Naive B cell (primary cell): ENCODE measurements around the gene DNAJC1. TPM values are rescaled to one million over a fixed set of nuclear protein-coding genes. Genes with fewer than 3 reads are reported as not detected.
A peak's percentile ranks its signal among the peaks of the same experiment; 100 is the strongest.

ENCODE experiments used
- ATAC-seq, 2 donors: fragments of 150-1000 bp; cut with Tn5 transposase; 2 replicates each; pipeline ENCODE4 v1.10.0; 2021; ENCODE audit warnings: low read depth in 2 of 2, mild to moderate bottlenecking in 2 of 2, moderate library complexity in 2 of 2
- DNase-seq: peaks from one replicate; pipeline ENCODE4 v3.0.0; 2022
- H3K27ac Mint-ChIP-seq, 6 donors: one replicate each; pipeline ENCODE4 v1.8.0; 2020 to 2022; ENCODE audit warnings: mild to moderate bottlenecking in 6 of 6, mixed read lengths in 6 of 6, moderate library complexity in 5 of 6, inconsistent platforms in 2 of 6
- H3K27me3 Mint-ChIP-seq, 3 donors: one replicate each; pipeline ENCODE4 v1.8.0; 2021 to 2022; ENCODE audit warnings: mixed read lengths in 3 of 3, mild to moderate bottlenecking in 1 of 3
- H3K36me3 Mint-ChIP-seq, 2 donors: one replicate each; pipeline ENCODE4 v1.8.0; 2020 to 2022; ENCODE audit warnings: mixed read lengths in 2 of 2, inconsistent platforms in 1 of 2, mild to moderate bottlenecking in 1 of 2
- H3K4me1 Mint-ChIP-seq, 3 donors: one replicate each; pipeline ENCODE4 v1.8.0; 2020 to 2022; ENCODE audit warnings: mixed read lengths in 3 of 3, inconsistent platforms in 1 of 3, mild to moderate bottlenecking in 1 of 3, moderate library complexity in 1 of 3
- H3K4me3 Mint-ChIP-seq, 8 donors: one replicate each; pipeline ENCODE4 v1.8.0; 2020 to 2022; ENCODE audit warnings: mild to moderate bottlenecking in 8 of 8, mixed read lengths in 8 of 8, moderate library complexity in 8 of 8, inconsistent platforms in 2 of 8
- H3K9me3 Mint-ChIP-seq, 7 donors: one replicate each; pipeline ENCODE4 v1.8.0; 2020 to 2022; ENCODE audit warnings: mixed read lengths in 7 of 7, mild to moderate bottlenecking in 5 of 7, inconsistent platforms in 2 of 7, moderate library complexity in 1 of 7
- polyA plus RNA-seq, 6 donors: library from polyadenylated mRNA; unstranded; fragments of 300-500 nt; fragmentation: Illumina TruSeq; gene quantifications; one replicate each; pipeline ENCODE4 v1.2.3, GENCODE V29; 2021; ENCODE audit warnings: low read depth in 6 of 6

Gene DNAJC1
- polyA plus RNA-seq, 6 donors from 2014 or later = 9.1 to 19.5 (median 14.5) TPM

GRCh38 chr10:21935439-21936023, 68.0 kb downstream of the DNAJC1 start:
- Mint-ChIP-seq H3K9me3 (peaks cover 0 to 29% (median 17%) of the 10 kb centered on the region in 7 donors), H3K27ac (no peak overlapping the region), H3K4me1 (peaks cover 0 to 5% (median 0%) of the 10 kb centered on the region in 3 donors), H3K27me3 (no peaks in the 10 kb centered on the region), H3K36me3 (peaks cover 17% of the 10 kb centered on the region in 2 donors), H3K4me3 (no peak overlapping the region)
- no peak for DNase-seq
- ATAC-seq = no peak

GRCh38 chr10:21934307-21934706, 69.2 kb downstream of the DNAJC1 start:
- peaks cover 0 to 5% (median 0%) of the 10 kb centered on the region in 3 donors for H3K4me1 Mint-ChIP-seq
- peaks cover 15 to 17% of the 10 kb centered on the region in 2 donors for H3K36me3 Mint-ChIP-seq
- H3K27ac Mint-ChIP-seq = no peak overlapping the region
- no peak for ATAC-seq
- no peak for DNase-seq
- no peaks in the 10 kb centered on the region for H3K27me3 Mint-ChIP-seq
- peaks cover 0 to 29% (median 17%) of the 10 kb centered on the region in 7 donors for H3K9me3 Mint-ChIP-seq
- H3K4me3 Mint-ChIP-seq = no peak overlapping the region

- Mint-ChIP-seq H3K9me3 (peaks cover 0 to 2% (median 0%) of the 10 kb centered on the region in 7 donors), H3K4me3 (no peak overlapping the region), H3K4me1 (peaks cover 0 to 5% (median 0%) of the 10 kb centered on the region in 3 donors), H3K27me3 (no peaks in the 10 kb centered on the region), H3K36me3 (peaks cover 0 to 12% of the 10 kb centered on the region in 2 donors), H3K27ac (no peak overlapping the region)
- no peak for ATAC-seq
- no peak for DNase-seq
Measured at GRCh38 chr10:21929070-21929469, 74.5 kb downstream of the DNAJC1 start.

- H3K27me3 Mint-ChIP-seq = no peaks in the 10 kb centered on the region
- peak overlapping the region in 1 of 6 donors; percentile 66 for H3K27ac Mint-ChIP-seq
- H3K4me1 Mint-ChIP-seq = peaks cover 0 to 5% (median 0%) of the 10 kb centered on the region in 3 donors
- no peak for ATAC-seq
- no peak for DNase-seq
- peaks cover 0 to 2% (median 0%) of the 10 kb centered on the region in 7 donors for H3K9me3 Mint-ChIP-seq
- H3K4me3 Mint-ChIP-seq = no peak overlapping the region
- H3K36me3 Mint-ChIP-seq = peaks cover 0 to 12% of the 10 kb centered on the region in 2 donors
Measured at GRCh38 chr10:21927631-21928353, 75.7 kb downstream of the DNAJC1 start.

- no peak overlapping the region for H3K27ac Mint-ChIP-seq
- no peak for ATAC-seq
- H3K27me3 Mint-ChIP-seq = no peaks in the 10 kb centered on the region
- H3K4me1 Mint-ChIP-seq = peaks cover 0 to 5% (median 0%) of the 10 kb centered on the region in 3 donors
- H3K36me3 Mint-ChIP-seq = peaks cover 0 to 12% of the 10 kb centered on the region in 2 donors
- H3K4me3 Mint-ChIP-seq = no peak overlapping the region
- DNase-seq = no peak
- peaks cover 0 to 2% (median 0%) of the 10 kb centered on the region in 7 donors for H3K9me3 Mint-ChIP-seq
Measured at GRCh38 chr10:21926949-21927348, 76.6 kb downstream of the DNAJC1 start.

- Mint-ChIP-seq H3K9me3 (peaks cover 0 to 2% (median 0%) of the 10 kb centered on the region in 7 donors), H3K4me3 (no peak overlapping the region), H3K27ac (no peak overlapping the region), H3K4me1 (peaks cover 0 to 5% (median 0%) of the 10 kb centered on the region in 3 donors), H3K36me3 (peaks cover 0 to 12% of the 10 kb centered on the region in 2 donors), H3K27me3 (no peaks in the 10 kb centered on the region)
- DNase-seq (no peak), ATAC-seq (no peak)
Measured at GRCh38 chr10:21926358-21926925, 77.1 kb downstream of the DNAJC1 start.

- H3K27me3 Mint-ChIP-seq = no peaks in the 10 kb centered on the region
- no peak overlapping the region for H3K4me3 Mint-ChIP-seq
- DNase-seq (no peak), ATAC-seq (no peak)
- H3K9me3 Mint-ChIP-seq = peaks cover 0 to under 1% (median 0%) of the 10 kb centered on the region in 7 donors
- H3K4me1 Mint-ChIP-seq = peaks cover 0 to 1% (median 0%) of the 10 kb centered on the region in 3 donors
- H3K36me3 Mint-ChIP-seq = peaks cover 0 to 12% of the 10 kb centered on the region in 2 donors
- H3K27ac Mint-ChIP-seq = no peak overlapping the region
Measured at GRCh38 chr10:21925851-21926250, 77.7 kb downstream of the DNAJC1 start.

GRCh38 chr10:21924511-21924910, 79.0 kb downstream of the DNAJC1 start:
- ATAC-seq = no peak
- H3K4me1 Mint-ChIP-seq = peaks cover 3 to 4% (median 4%) of the 10 kb centered on the region in 3 donors
- no peak for DNase-seq
- no peaks in the 10 kb centered on the region for H3K9me3 Mint-ChIP-seq
- no peak overlapping the region for H3K4me3 Mint-ChIP-seq
- H3K36me3 Mint-ChIP-seq = peaks cover 0 to 12% of the 10 kb centered on the region in 2 donors
- no peak overlapping the region for H3K27ac Mint-ChIP-seq
- no peaks in the 10 kb centered on the region for H3K27me3 Mint-ChIP-seq

GRCh38 chr10:21920633-21921032, 82.9 kb downstream of the DNAJC1 start:
- ATAC-seq (no peak), DNase-seq (no peak)
- H3K4me1 Mint-ChIP-seq = peaks cover 3 to 4% (median 4%) of the 10 kb centered on the region in 3 donors
- H3K27ac Mint-ChIP-seq = no peak overlapping the region
- H3K9me3 Mint-ChIP-seq = no peaks in the 10 kb centered on the region
- peaks cover 0 to 4% of the 10 kb centered on the region in 2 donors for H3K36me3 Mint-ChIP-seq
- no peaks in the 10 kb centered on the region for H3K27me3 Mint-ChIP-seq
- H3K4me3 Mint-ChIP-seq = no peak overlapping the region

- Mint-ChIP-seq H3K9me3 (no peaks in the 10 kb centered on the region), H3K27ac (peak overlapping the region in 2 of 6 donors; percentile 80 to 84), H3K27me3 (no peaks in the 10 kb centered on the region), H3K4me3 (no peak overlapping the region), H3K36me3 (no peaks in the 10 kb centered on the region), H3K4me1 (peaks cover 3 to 4% (median 4%) of the 10 kb centered on the region in 3 donors)
- peak; percentile 27 to 51 for ATAC-seq
- DNase-seq = no peak
Measured at GRCh38 chr10:21919906-21920305, 83.6 kb downstream of the DNAJC1 start.

- H3K4me3 Mint-ChIP-seq = no peak overlapping the region
- H3K27me3 Mint-ChIP-seq = no peaks in the 10 kb centered on the region
- H3K9me3 Mint-ChIP-seq = no peaks in the 10 kb centered on the region
- no peaks in the 10 kb centered on the region for H3K36me3 Mint-ChIP-seq
- peaks cover 3 to 4% (median 4%) of the 10 kb centered on the region in 3 donors for H3K4me1 Mint-ChIP-seq
- H3K27ac Mint-ChIP-seq = no peak overlapping the region
- ATAC-seq (no peak), DNase-seq (no peak)
Measured at GRCh38 chr10:21919117-21919516, 84.4 kb downstream of the DNAJC1 start.

GRCh38 chr10:21912625-21913024, 90.9 kb downstream of the DNAJC1 start:
- H3K4me3 Mint-ChIP-seq = no peak overlapping the region
- DNase-seq = no peak
- H3K36me3 Mint-ChIP-seq = peaks cover 16 to 17% of the 10 kb centered on the region in 2 donors

GRCh38 chr10:21910798-21911197, 92.7 kb downstream of the DNAJC1 start:
- DNase-seq = no peak
- Mint-ChIP-seq H3K27me3 (no peaks in the 10 kb centered on the region), H3K4me3 (no peak overlapping the region), H3K36me3 (peaks cover 16 to 17% of the 10 kb centered on the region in 2 donors), H3K4me1 (no peaks in the 10 kb centered on the region), H3K9me3 (no peaks in the 10 kb centered on the region), H3K27ac (no peak overlapping the region)
- ATAC-seq = no peak

More at GRCh38 chr10:21912625-21913024, 90.9 kb downstream of the DNAJC1 start:
- Mint-ChIP-seq H3K4me1 (no peaks in the 10 kb centered on the region), H3K27me3 (no peaks in the 10 kb centered on the region), H3K9me3 (no peaks in the 10 kb centered on the region), H3K27ac (no peak overlapping the region)
- ATAC-seq = no peak
